ENCODE measurements around the gene SHB.

SHB gene

GRCh38 chr9:37951671-37952449, 117.2 kb downstream of the SHB start:
- DNase-seq (ENCODE audit: low spot score), result no peak
- no peak for TF ChIP-seq CTCF (IDR thresholded peaks at IDR 0.05; ENCODE audit: extremely low read depth, missing control alignments)

DNA sequence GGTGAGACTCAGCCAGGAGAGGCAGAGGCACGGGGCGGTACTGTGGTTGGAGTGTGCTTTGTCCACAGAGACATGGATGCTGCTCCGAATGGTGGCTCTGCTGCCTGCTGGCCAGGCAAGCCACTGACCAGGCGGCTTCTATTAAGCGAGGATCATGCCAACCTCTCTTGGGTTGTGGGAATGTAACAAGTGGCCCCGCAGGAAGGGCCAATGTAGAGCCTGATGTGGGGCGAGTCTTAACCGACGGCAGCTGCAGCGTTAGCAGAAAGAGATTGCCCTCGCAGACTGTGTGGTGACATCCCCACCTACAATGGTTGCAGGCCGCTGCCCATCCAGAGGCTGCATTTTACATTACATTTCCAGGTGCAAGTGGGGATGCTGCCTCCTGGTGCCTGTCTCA, 118.5 kb downstream of the SHB start:
- no peak for DNase-seq (ENCODE audit: low spot score)
- no peak for TF ChIP-seq CTCF (IDR thresholded peaks at IDR 0.05; ENCODE audit: extremely low read depth, missing control alignments)

DNA sequence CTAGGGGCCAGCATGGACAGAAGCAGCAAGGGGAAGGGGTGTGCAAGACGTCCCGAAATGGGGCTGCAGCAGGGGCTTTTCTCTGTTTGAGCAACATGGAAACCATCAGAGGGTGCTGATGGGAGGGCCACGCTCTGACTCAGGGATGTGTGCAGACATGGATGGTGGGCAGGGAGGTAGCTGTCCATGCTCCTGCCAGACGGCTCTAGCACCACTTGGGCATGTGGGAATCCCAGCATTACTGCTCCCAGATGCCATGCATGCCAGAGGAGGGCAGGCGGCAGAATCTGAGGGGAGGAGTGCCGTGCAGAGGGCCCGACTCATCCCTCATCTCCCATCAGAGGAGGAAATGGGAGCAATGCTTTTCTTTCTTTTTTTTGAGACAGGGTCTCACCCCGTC, 119.5 kb downstream of the SHB start:
- no peak for DNase-seq (ENCODE audit: low spot score)
- TF ChIP-seq CTCF (IDR thresholded peaks at IDR 0.05; ENCODE audit: extremely low read depth, missing control alignments), result no peak

DNA sequence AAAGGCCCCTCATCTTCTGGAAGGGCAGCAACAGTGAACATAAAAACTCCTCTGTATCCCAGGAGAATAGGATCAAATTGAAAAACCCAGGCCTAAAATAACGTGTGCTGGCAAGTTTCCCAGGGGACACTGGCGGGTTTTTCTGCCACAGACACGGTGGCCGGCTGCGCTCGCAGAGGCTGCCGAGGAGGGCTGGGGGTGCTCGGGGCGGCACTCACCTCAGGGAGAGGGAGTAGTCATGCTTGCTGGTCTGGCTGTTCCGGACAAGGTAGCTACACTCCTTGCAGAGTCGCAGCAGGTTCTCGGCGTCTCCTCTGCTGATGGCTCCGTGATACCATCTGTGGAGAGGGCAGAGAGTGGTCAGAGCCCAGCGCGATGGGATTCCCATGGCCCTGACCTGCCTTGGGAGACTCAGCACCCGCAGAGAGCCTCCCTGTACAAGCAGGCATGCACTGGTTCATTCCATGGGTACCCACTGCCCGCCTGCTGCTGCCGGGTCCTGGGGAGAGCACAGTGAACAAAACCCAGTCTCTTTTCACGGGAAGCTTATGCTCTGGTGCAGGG, 120.5 kb downstream of the SHB start:
- no peak for TF ChIP-seq CTCF (IDR thresholded peaks at IDR 0.05; ENCODE audit: extremely low read depth, missing control alignments)
- no peak for DNase-seq (ENCODE audit: low spot score)

DNA sequence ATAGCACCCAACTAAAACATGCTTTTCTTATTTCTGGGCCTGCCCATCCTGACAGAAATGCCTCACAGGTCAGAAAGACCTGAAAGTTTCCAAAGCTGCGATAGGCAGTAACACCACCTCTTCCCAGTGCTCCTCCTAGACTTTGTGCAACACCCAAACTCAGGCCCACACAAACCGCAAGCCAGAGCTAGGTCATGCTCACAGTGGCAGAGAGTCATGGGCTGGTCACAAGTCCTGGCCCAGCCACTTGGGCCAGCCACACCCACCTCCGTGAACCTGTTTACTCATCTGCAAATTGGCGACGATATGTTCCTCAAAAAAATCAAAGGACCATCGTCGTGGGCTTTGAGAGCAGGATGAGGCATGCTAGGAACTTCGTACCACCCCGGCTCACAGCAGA, 121.0 kb downstream of the SHB start:
- no peak for DNase-seq (ENCODE audit: low spot score)
- no peak for TF ChIP-seq CTCF (IDR thresholded peaks at IDR 0.05; ENCODE audit: extremely low read depth, missing control alignments)

GRCh38 chr9:37947471-37947870, 121.6 kb downstream of the SHB start:
- no peak for DNase-seq (ENCODE audit: low spot score)
- TF ChIP-seq CTCF (IDR thresholded peaks at IDR 0.05; ENCODE audit: extremely low read depth, missing control alignments), result no peak

DNA sequence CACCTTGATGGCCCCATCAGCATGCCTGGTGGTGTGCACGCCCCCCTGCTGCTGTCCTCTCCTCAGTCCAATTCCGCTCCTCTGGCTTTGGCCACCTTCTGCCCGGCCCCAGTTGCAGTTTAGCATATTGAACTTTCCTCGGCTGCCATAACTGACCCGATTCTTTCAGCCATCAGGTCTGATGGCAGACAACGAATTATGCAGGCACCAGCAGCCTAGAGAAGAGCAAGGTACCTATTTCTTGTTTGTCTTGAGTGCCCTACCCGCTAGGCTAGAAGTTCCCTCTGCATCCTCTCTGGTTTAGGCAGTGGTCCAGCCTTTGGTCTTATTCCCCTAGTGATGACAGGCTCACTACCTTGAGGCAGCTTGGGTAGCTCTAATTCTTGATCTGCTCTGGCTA, 122.1 kb downstream of the SHB start:
- no peak for DNase-seq (ENCODE audit: low spot score)
- TF ChIP-seq CTCF (IDR thresholded peaks at IDR 0.05; ENCODE audit: extremely low read depth, missing control alignments), result no peak
